ENCODE results near the gene ASTN2. TPM values are rescaled to one million over a fixed set of nuclear protein-coding genes. Genes with fewer than 3 reads are reported as not detected.

ASTN2 gene
- polyA plus RNA-seq, 4 donors: 3.0 to 15.2 (median 3.7) TPM

GRCh38 chr9:116688806-116689485 is 725.9 kb downstream of the ASTN2 start:
- H3K4me3 ChIP-seq (ENCODE audit: low read depth in 1 of 3, low read length in 3 of 3): peak overlapping the region in 2 of 3 donors; percentile 6 to 81
- WGBS, 3 donors: 74 to 77% (median 75%) methylated on average over 3 of the region's 3 CpGs
- no peaks in the 10 kb centered on the region for H3K27me3 ChIP-seq (ENCODE audit: control insufficient read depth in 3 of 3, insufficient read depth in 3 of 3, low read length in 3 of 3)
- no peaks in the 10 kb centered on the region for H3K36me3 ChIP-seq (ENCODE audit: control insufficient read depth in 3 of 3, insufficient read depth in 2 of 3, low read depth in 1 of 3, low read length in 3 of 3)
- H3K9me3 ChIP-seq (ENCODE audit: control insufficient read depth in 2 of 2, insufficient read depth in 1 of 2, low read depth in 1 of 2, low read length in 1 of 2): no peaks in the 10 kb centered on the region
- H3K27ac ChIP-seq (ENCODE audit: low read depth in 1 of 3, low read length in 2 of 3): peak overlapping the region in 2 of 3 donors; percentile 61 to 78
- DNase-seq (peak in 1 of 2 donors; percentile 43), FAIRE-seq (no peak)
- peaks cover 8 to 52% (median 30%) of the 10 kb centered on the region in 3 donors for H3K4me1 ChIP-seq (ENCODE audit: control insufficient read depth in 3 of 3, insufficient read depth in 2 of 3, low read depth in 1 of 3, low read length in 2 of 3)

- DNase-seq (peak in 1 of 2 donors; percentile 20), FAIRE-seq (no peak)
- H3K27me3 ChIP-seq (ENCODE audit: control insufficient read depth in 3 of 3, insufficient read depth in 3 of 3, low read length in 3 of 3): no peaks in the 10 kb centered on the region
- WGBS, 3 donors: 6 to 18% (median 14%) methylated on average over 7 of the region's 7 CpGs
- no peaks in the 10 kb centered on the region for H3K9me3 ChIP-seq (ENCODE audit: control insufficient read depth in 2 of 2, insufficient read depth in 1 of 2, low read depth in 1 of 2, low read length in 1 of 2)
- H3K4me3 ChIP-seq (ENCODE audit: low read depth in 1 of 3, low read length in 3 of 3): peak overlapping the region; percentile 74 to 84 (median 81)
- H3K27ac ChIP-seq (ENCODE audit: low read depth in 1 of 3, low read length in 2 of 3): peak overlapping the region in 2 of 3 donors; percentile 63 to 78
- H3K36me3 ChIP-seq (ENCODE audit: control insufficient read depth in 3 of 3, insufficient read depth in 2 of 3, low read depth in 1 of 3, low read length in 3 of 3): no peaks in the 10 kb centered on the region
- peaks cover 8 to 43% (median 27%) of the 10 kb centered on the region in 3 donors for H3K4me1 ChIP-seq (ENCODE audit: control insufficient read depth in 3 of 3, insufficient read depth in 2 of 3, low read depth in 1 of 3, low read length in 2 of 3)
Observed at GRCh38 chr9:116687754-116688135, 727.1 kb downstream of the ASTN2 start.

- peak; percentile 92 to 95 for DNase-seq
- Histone ChIP-seq H3K27me3 (ENCODE audit: control insufficient read depth in 3 of 3, insufficient read depth in 3 of 3, low read length in 3 of 3) (no peaks in the 10 kb centered on the region), H3K9me3 (ENCODE audit: control insufficient read depth in 2 of 2, insufficient read depth in 1 of 2, low read depth in 1 of 2, low read length in 1 of 2) (no peaks in the 10 kb centered on the region), H3K36me3 (ENCODE audit: control insufficient read depth in 3 of 3, insufficient read depth in 2 of 3, low read depth in 1 of 3, low read length in 3 of 3) (no peaks in the 10 kb centered on the region), H3K27ac (ENCODE audit: low read depth in 1 of 3, low read length in 2 of 3) (peak within 1 kb of the TSS in 2 of 3 donors; percentile 63 to 78), H3K4me3 (ENCODE audit: low read depth in 1 of 3, low read length in 3 of 3) (peak within 1 kb of the TSS; percentile 74 to 84 (median 81)), H3K4me1 (ENCODE audit: control insufficient read depth in 3 of 3, insufficient read depth in 2 of 3, low read depth in 1 of 3, low read length in 2 of 3) (peaks cover 8 to 38% (median 23%) of the 10 kb centered on the region in 3 donors)
- FAIRE-seq: no peak
- 0 to 1% (median 0%) methylated on average over 47 to 54 of the region's 54 CpGs for WGBS, 3 donors
Observed at GRCh38 chr9:116687074-116687753, 727.6 kb downstream of the ASTN2 start, which contains the start of gene TRIM32. Gene TRIM32 (plus strand): TSS chr9:116687305. CDS start chr9:116697743, 10,438 bp downstream.

- no peaks in the 10 kb centered on the region for H3K27me3 ChIP-seq (ENCODE audit: control insufficient read depth in 3 of 3, insufficient read depth in 3 of 3, low read length in 3 of 3)
- H3K27ac ChIP-seq (ENCODE audit: low read depth in 1 of 3, low read length in 2 of 3): peak overlapping the region in 2 of 3 donors; percentile 15 to 67
- FAIRE-seq (no peak), DNase-seq (no peak)
- H3K36me3 ChIP-seq (ENCODE audit: control insufficient read depth in 3 of 3, insufficient read depth in 2 of 3, low read depth in 1 of 3, low read length in 3 of 3): no peaks in the 10 kb centered on the region
- H3K4me1 ChIP-seq (ENCODE audit: control insufficient read depth in 3 of 3, insufficient read depth in 2 of 3, low read depth in 1 of 3, low read length in 2 of 3): peaks cover 8 to 33% (median 23%) of the 10 kb centered on the region in 3 donors
- peak overlapping the region; percentile 74 to 84 (median 81) for H3K4me3 ChIP-seq (ENCODE audit: low read depth in 1 of 3, low read length in 3 of 3)
- 2 to 14% (median 8%) methylated on average over 7 of the region's 7 CpGs for WGBS, 3 donors
- H3K9me3 ChIP-seq (ENCODE audit: control insufficient read depth in 2 of 2, insufficient read depth in 1 of 2, low read depth in 1 of 2, low read length in 1 of 2): no peaks in the 10 kb centered on the region
Observed at GRCh38 chr9:116686693-116687073, 728.2 kb downstream of the ASTN2 start.

GRCh38 chr9:116686135-116686534 is 728.7 kb downstream of the ASTN2 start:
- Histone ChIP-seq H3K27me3 (ENCODE audit: control insufficient read depth in 3 of 3, insufficient read depth in 3 of 3, low read length in 3 of 3) (no peaks in the 10 kb centered on the region), H3K4me1 (ENCODE audit: control insufficient read depth in 3 of 3, insufficient read depth in 2 of 3, low read depth in 1 of 3, low read length in 2 of 3) (peaks cover 6 to 27% (median 23%) of the 10 kb centered on the region in 3 donors), H3K9me3 (ENCODE audit: control insufficient read depth in 2 of 2, insufficient read depth in 1 of 2, low read depth in 1 of 2, low read length in 1 of 2) (no peaks in the 10 kb centered on the region), H3K27ac (ENCODE audit: low read depth in 1 of 3, low read length in 2 of 3) (peak overlapping the region in 1 of 3 donors; percentile 67), H3K36me3 (ENCODE audit: control insufficient read depth in 3 of 3, insufficient read depth in 2 of 3, low read depth in 1 of 3, low read length in 3 of 3) (no peaks in the 10 kb centered on the region), H3K4me3 (ENCODE audit: low read depth in 1 of 3, low read length in 3 of 3) (peak overlapping the region in 1 of 3 donors; percentile 81)
- peak; percentile 32 to 63 for DNase-seq
- FAIRE-seq: no peak

GRCh38 chr9:116685166-116685565 is 729.7 kb downstream of the ASTN2 start:
- Histone ChIP-seq H3K36me3 (ENCODE audit: control insufficient read depth in 3 of 3, insufficient read depth in 2 of 3, low read depth in 1 of 3, low read length in 3 of 3) (no peaks in the 10 kb centered on the region), H3K9me3 (ENCODE audit: control insufficient read depth in 2 of 2, insufficient read depth in 1 of 2, low read depth in 1 of 2, low read length in 1 of 2) (no peaks in the 10 kb centered on the region), H3K27ac (ENCODE audit: low read depth in 1 of 3, low read length in 2 of 3) (no peak overlapping the region), H3K27me3 (ENCODE audit: control insufficient read depth in 3 of 3, insufficient read depth in 3 of 3, low read length in 3 of 3) (no peaks in the 10 kb centered on the region), H3K4me1 (ENCODE audit: control insufficient read depth in 3 of 3, insufficient read depth in 2 of 3, low read depth in 1 of 3, low read length in 2 of 3) (peaks cover 6 to 22% (median 19%) of the 10 kb centered on the region in 3 donors), H3K4me3 (ENCODE audit: low read depth in 1 of 3, low read length in 3 of 3) (no peak overlapping the region)
- DNase-seq (no peak), FAIRE-seq (no peak)
- WGBS, 3 donors: 70 to 85% (median 75%) methylated on average over 4 of the region's 4 CpGs

GRCh38 chr9:116683535-116683934 is 731.3 kb downstream of the ASTN2 start:
- Histone ChIP-seq H3K9me3 (ENCODE audit: control insufficient read depth in 2 of 2, insufficient read depth in 1 of 2, low read depth in 1 of 2, low read length in 1 of 2) (no peaks in the 10 kb centered on the region), H3K27me3 (ENCODE audit: control insufficient read depth in 3 of 3, insufficient read depth in 3 of 3, low read length in 3 of 3) (no peaks in the 10 kb centered on the region), H3K4me3 (ENCODE audit: low read depth in 1 of 3, low read length in 3 of 3) (no peak overlapping the region), H3K4me1 (ENCODE audit: control insufficient read depth in 3 of 3, insufficient read depth in 2 of 3, low read depth in 1 of 3, low read length in 2 of 3) (peaks cover 2 to 10% (median 7%) of the 10 kb centered on the region in 3 donors), H3K27ac (ENCODE audit: low read depth in 1 of 3, low read length in 2 of 3) (no peak overlapping the region), H3K36me3 (ENCODE audit: control insufficient read depth in 3 of 3, insufficient read depth in 2 of 3, low read depth in 1 of 3, low read length in 3 of 3) (no peaks in the 10 kb centered on the region)
- FAIRE-seq: no peak
- DNase-seq: no peak

GRCh38 chr9:116674210-116674980 is 740.5 kb downstream of the ASTN2 start:
- Histone ChIP-seq H3K4me3 (ENCODE audit: low read depth in 1 of 3, low read length in 3 of 3) (no peak overlapping the region), H3K27ac (ENCODE audit: low read depth in 1 of 3, low read length in 2 of 3) (no peak overlapping the region), H3K9me3 (ENCODE audit: control insufficient read depth in 2 of 2, insufficient read depth in 1 of 2, low read depth in 1 of 2, low read length in 1 of 2) (peaks cover 1 to 25% of the 10 kb centered on the region in 2 donors), H3K27me3 (ENCODE audit: control insufficient read depth in 3 of 3, insufficient read depth in 3 of 3, low read length in 3 of 3) (no peaks in the 10 kb centered on the region), H3K36me3 (ENCODE audit: control insufficient read depth in 3 of 3, insufficient read depth in 2 of 3, low read depth in 1 of 3, low read length in 3 of 3) (peaks cover 0 to 2% (median 0%) of the 10 kb centered on the region in 3 donors), H3K4me1 (ENCODE audit: control insufficient read depth in 3 of 3, insufficient read depth in 2 of 3, low read depth in 1 of 3, low read length in 2 of 3) (no peaks in the 10 kb centered on the region)
- WGBS, 3 donors: 58 to 80% (median 65%) methylated on average over 5 of the region's 5 CpGs
- no peak for FAIRE-seq
- no peak for DNase-seq
